Chondrocyte (in vitro differentiated cells): ENCODE data around the gene RAB30. TPM values are rescaled to one million over a fixed set of nuclear protein-coding genes. Genes with fewer than 3 reads are reported as not detected.
A peak's percentile ranks its signal among the peaks of the same experiment; 100 is the strongest.
"Not testable (repeated sequence)": the region's sequence is repeated elsewhere in the genome, so short reads cannot be mapped to it uniquely, and the experiment has no call there.

Experiments
- DNase-seq: peaks from one replicate; pipeline ENCODE4 v3.0.0; 2021; ENCODE audit warnings: mixed read lengths, low spot score
- H3K27ac Mint-ChIP-seq: one replicate; pipeline ENCODE4 v1.8.0; 2021; ENCODE audit warnings: mild to moderate bottlenecking, moderate library complexity, mixed read lengths; ENCODE audit not compliant: unreplicated experiment
- H3K27me3 Mint-ChIP-seq: 2 replicates; pipeline ENCODE4 v1.8.0; 2021; ENCODE audit warnings: low read depth, mixed read lengths
- H3K36me3 Mint-ChIP-seq: 2 replicates; pipeline ENCODE4 v1.8.0; 2021; ENCODE audit warnings: low read depth, mixed read lengths
- H3K4me1 Mint-ChIP-seq: 2 replicates; pipeline ENCODE4 v1.8.0; 2021; ENCODE audit warnings: low read depth, mild to moderate bottlenecking, mixed read lengths
- H3K4me3 Mint-ChIP-seq: one replicate; pipeline ENCODE4 v1.8.0; 2021; ENCODE audit warnings: mild to moderate bottlenecking, moderate library complexity, mixed read lengths; ENCODE audit not compliant: unreplicated experiment
- H3K9me3 Mint-ChIP-seq: 2 replicates; pipeline ENCODE4 v1.8.0; 2021; ENCODE audit warnings: low read depth, mixed read lengths
- total RNA-seq: library from RNA; stranded (reverse); gene quantifications from 3 replicates; pipeline ENCODE4 v1.2.1, GENCODE V29; 2021
- TF ChIP-seq, protein P1 (sequence below): fragments of 200-600 bp; sonication (generic); IDR thresholded peaks from 2 replicates; pipeline ENCODE4 v1.5.0; 2021; ENCODE audit warnings: antibody characterized with exemption, mild to moderate bottlenecking, moderate library complexity

Gene RAB30
- total RNA-seq, 1 donor from 2014 or later, result 52.6 TPM

GRCh38 chr11:82944198-82944597 is 127.5 kb downstream of the RAB30 start:
- Mint-ChIP-seq H3K27me3 (no peaks in the 10 kb centered on the region), H3K9me3 (peaks cover 4% of the 10 kb centered on the region), H3K27ac (no peak overlapping the region), H3K36me3 (peaks cover 2% of the 10 kb centered on the region), H3K4me3 (no peak overlapping the region), H3K4me1 (no peaks in the 10 kb centered on the region)
- no peak for DNase-seq
- TF ChIP-seq, protein P1, sequence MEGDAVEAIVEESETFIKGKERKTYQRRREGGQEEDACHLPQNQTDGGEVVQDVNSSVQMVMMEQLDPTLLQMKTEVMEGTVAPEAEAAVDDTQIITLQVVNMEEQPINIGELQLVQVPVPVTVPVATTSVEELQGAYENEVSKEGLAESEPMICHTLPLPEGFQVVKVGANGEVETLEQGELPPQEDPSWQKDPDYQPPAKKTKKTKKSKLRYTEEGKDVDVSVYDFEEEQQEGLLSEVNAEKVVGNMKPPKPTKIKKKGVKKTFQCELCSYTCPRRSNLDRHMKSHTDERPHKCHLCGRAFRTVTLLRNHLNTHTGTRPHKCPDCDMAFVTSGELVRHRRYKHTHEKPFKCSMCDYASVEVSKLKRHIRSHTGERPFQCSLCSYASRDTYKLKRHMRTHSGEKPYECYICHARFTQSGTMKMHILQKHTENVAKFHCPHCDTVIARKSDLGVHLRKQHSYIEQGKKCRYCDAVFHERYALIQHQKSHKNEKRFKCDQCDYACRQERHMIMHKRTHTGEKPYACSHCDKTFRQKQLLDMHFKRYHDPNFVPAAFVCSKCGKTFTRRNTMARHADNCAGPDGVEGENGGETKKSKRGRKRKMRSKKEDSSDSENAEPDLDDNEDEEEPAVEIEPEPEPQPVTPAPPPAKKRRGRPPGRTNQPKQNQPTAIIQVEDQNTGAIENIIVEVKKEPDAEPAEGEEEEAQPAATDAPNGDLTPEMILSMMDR, result no peak

GRCh38 chr11:82943430-82943829 is 128.3 kb downstream of the RAB30 start:
- not testable (repeated sequence) for H3K4me1 Mint-ChIP-seq, DNase-seq, H3K4me3 Mint-ChIP-seq, H3K27me3 Mint-ChIP-seq, H3K27ac Mint-ChIP-seq, H3K9me3 Mint-ChIP-seq, H3K36me3 Mint-ChIP-seq

GRCh38 chr11:82942376-82942775 is 129.3 kb downstream of the RAB30 start:
- H3K4me3 Mint-ChIP-seq, result no peak overlapping the region

DNA sequence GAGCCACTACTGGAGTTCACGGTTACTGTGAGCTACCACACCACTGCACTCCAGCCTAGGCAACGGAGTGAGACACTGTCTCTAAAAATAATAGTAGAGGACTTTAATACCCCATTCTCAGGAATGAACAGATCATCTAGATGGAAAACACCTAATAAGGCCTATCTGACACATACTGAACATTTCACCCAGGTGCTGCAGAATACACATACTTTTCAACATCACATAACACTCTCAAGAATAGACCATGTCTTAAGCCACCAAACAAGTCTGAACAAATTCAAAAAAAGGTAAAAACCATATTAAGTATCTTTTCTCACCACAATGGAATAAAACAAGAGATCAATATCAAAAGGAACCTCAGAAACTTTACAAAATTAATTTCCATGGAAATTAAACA is 132.2 kb downstream of the RAB30 start:
- DNase-seq, result no peak
- no peak overlapping the region for H3K27ac Mint-ChIP-seq
- H3K4me1 Mint-ChIP-seq, result peaks cover 3% of the 10 kb centered on the region
- peaks cover 1% of the 10 kb centered on the region for H3K36me3 Mint-ChIP-seq
- TF ChIP-seq, protein P1, result no peak
- peaks cover 4% of the 10 kb centered on the region for H3K9me3 Mint-ChIP-seq
- no peaks in the 10 kb centered on the region for H3K27me3 Mint-ChIP-seq
- H3K4me3 Mint-ChIP-seq, result no peak overlapping the region

More at GRCh38 chr11:82942376-82942775, 129.3 kb downstream of the RAB30 start:
- Mint-ChIP-seq H3K4me1 (no peaks in the 10 kb centered on the region), H3K27me3 (no peaks in the 10 kb centered on the region), H3K36me3 (peaks cover 1% of the 10 kb centered on the region), H3K27ac (no peak overlapping the region), H3K9me3 (peaks cover 4% of the 10 kb centered on the region)
- DNase-seq, result peak; percentile 58
- TF ChIP-seq, protein P1, result no peak

GRCh38 chr11:82937554-82937953 is 134.1 kb downstream of the RAB30 start:
- no peak for DNase-seq
- no peak overlapping the region for H3K4me3 Mint-ChIP-seq

DNA sequence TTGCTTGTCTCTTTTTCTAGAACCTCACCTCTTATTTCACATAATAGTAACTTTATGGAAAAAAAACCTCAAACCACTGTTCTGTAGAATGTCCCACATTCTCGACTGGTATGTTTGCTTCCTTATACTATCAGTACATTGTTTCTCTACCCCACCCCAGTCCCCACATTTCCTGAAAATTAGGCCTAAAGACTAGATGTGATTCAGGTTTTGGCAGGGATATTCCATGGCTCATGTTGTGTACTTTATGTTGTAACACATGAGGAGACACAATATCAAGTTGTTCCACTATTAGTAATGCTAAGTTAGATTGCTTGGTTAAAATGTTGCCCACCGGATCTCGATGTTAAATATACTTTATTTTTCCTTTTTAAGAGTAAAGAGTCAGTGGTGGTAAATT is 135.4 kb downstream of the RAB30 start:
- Mint-ChIP-seq H3K4me1 (peaks cover 3% of the 10 kb centered on the region), H3K4me3 (no peak overlapping the region), H3K36me3 (peaks cover 1% of the 10 kb centered on the region), H3K9me3 (peaks cover 4% of the 10 kb centered on the region), H3K27me3 (no peaks in the 10 kb centered on the region), H3K27ac (no peak overlapping the region)
- no peak for DNase-seq
- TF ChIP-seq, protein P1, result no peak

More at GRCh38 chr11:82937554-82937953, 134.1 kb downstream of the RAB30 start:
- Mint-ChIP-seq H3K9me3 (peaks cover 4% of the 10 kb centered on the region), H3K27me3 (no peaks in the 10 kb centered on the region), H3K4me1 (peaks cover 3% of the 10 kb centered on the region), H3K27ac (no peak overlapping the region), H3K36me3 (peaks cover 1% of the 10 kb centered on the region)
- TF ChIP-seq, protein P1, result no peak
